ENCODE results near the gene NME4.
"Not testable (repeated sequence)": the region's sequence is repeated elsewhere in the genome, so short reads cannot be mapped to it uniquely, and the experiment has no call there.

DNA sequence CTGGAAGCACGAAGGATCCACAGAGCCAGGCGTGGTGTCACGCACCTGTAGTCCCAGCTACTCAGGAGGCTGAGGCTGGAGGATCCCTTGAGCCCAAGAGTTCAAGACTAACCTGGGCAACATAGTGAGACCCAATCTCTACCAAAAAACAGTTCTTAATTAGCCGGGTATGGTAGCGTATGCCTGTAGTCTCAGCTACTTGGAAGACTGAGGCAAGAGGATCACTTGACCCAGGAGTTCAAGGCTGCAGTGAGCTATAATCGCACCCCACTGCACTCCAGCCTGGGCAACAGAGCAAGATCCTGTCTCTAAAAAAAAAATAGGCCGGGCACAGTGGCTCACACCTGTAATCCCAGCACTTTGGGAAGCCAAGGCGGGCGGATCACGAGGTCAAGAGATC lies 48.5 kb upstream of the NME4 start:
- not testable (repeated sequence) for TF ChIP-seq CTCF (conservative IDR thresholded peaks at IDR 0.05 in 1 of 2, IDR thresholded peaks at IDR 0.05 in 1 of 2; ENCODE audit: low read depth in 1 of 2, low read length in 2 of 2); EZH2 (IDR thresholded peaks at IDR 0.05; ENCODE audit: low read length, missing control alignments)
